Endothelial cell of umbilical vein (primary cell): ENCODE data around the gene NUP153. TPM values are rescaled to one million over a fixed set of nuclear protein-coding genes. Genes with fewer than 3 reads are reported as not detected.
A peak's percentile ranks its signal among the peaks of the same experiment; 100 is the strongest.

ENCODE experiments used
- BruUV-seq: library from RNA; stranded (reverse); fragments of 400-500 nt; replicated peaks from 2 replicates; lab custom pipeline; 2021; lab: Mats Ljungman, UMichigan
- CTCF ChIA-PET: fragments of 300-600, 350-600 bp; sonication (Branson Sonifier 250); formaldehyde crosslinking; loops from one replicate; lab custom pipeline; 2021; ENCODE audit warnings: antibody characterized with exemption, inconsistent platforms; lab: Charles Lee
- POLR2A ChIA-PET: fragments of 300-600, 350-600 bp; sonication (Branson Sonifier 250); formaldehyde crosslinking; loops from one replicate; lab custom pipeline; 2021; ENCODE audit warnings: antibody characterized with exemption, inconsistent platforms; lab: Charles Lee
- DNase-seq: peaks from one replicate; pipeline ENCODE4 v3.0.0-alpha.2; 2011; ENCODE audit warnings: low read depth, low spot score
- FAIRE-seq: peaks from 2 replicates; lab custom pipeline; 2011; peaks lifted over from hg19 to GRCh38; lab: Jason Lieb, UNC
- H2AFZ ChIP-seq: 2 replicates; pipeline ENCODE4 v1.6.0; 2012; ENCODE audit warnings: low read depth, low read length, control low read depth, inconsistent platforms
- H3K27ac ChIP-seq: 2 replicates; pipeline ENCODE4 v1.5.1; 2011; ENCODE audit warnings: low read depth, mild to moderate bottlenecking, control low read depth, low read length, moderate library complexity; ENCODE audit not compliant: insufficient read depth
- H3K27me3 ChIP-seq, 2 experiments: 2 replicates each; pipeline versions ENCODE4 v1.6.0 to v1.6.1; 2011; ENCODE audit warnings: low read length in 2 of 2, mixed read lengths in 1 of 2; ENCODE audit not compliant: control insufficient read depth in 2 of 2, insufficient read depth in 2 of 2
- H3K36me3 ChIP-seq, 2 experiments: 2 replicates in 1 of 2; 3 replicates in 1 of 2; pipeline ENCODE4 v1.5.1; 2011; ENCODE audit warnings: low read length in 2 of 2, mild to moderate bottlenecking in 1 of 2, moderate library complexity in 1 of 2; ENCODE audit not compliant: control insufficient read depth in 2 of 2, insufficient read depth in 2 of 2; ENCODE audit errors: extremely low read depth in 1 of 2
- H3K4me1 ChIP-seq: 3 replicates; pipeline ENCODE4 v1.5.1; 2011; ENCODE audit warnings: mild to moderate bottlenecking, low read length; ENCODE audit not compliant: control insufficient read depth, insufficient read depth; ENCODE audit errors: extremely low read depth
- H3K4me2 ChIP-seq: 2 replicates; pipeline ENCODE4 v1.6.1; 2011; ENCODE audit warnings: low read length, control low read depth, mixed read lengths; ENCODE audit not compliant: insufficient read depth
- H3K4me3 ChIP-seq, 3 experiments: fragments of 200-600 bp in 1 of 3; sonication (generic), shearing (Covaris generic) in 1 of 3; replicated peaks in 1 of 3; 2 replicates each; pipeline ENCODE4 v1.5.1; 2011 to 2016; ENCODE audit warnings: control low read depth in 3 of 3, low read length in 3 of 3, mild to moderate bottlenecking in 2 of 3, inconsistent platforms in 1 of 3, low read depth in 1 of 3, moderate library complexity in 1 of 3; ENCODE audit not compliant: insufficient read depth in 1 of 3
- H3K79me2 ChIP-seq: 2 replicates; pipeline ENCODE4 v1.6.0; 2012; ENCODE audit warnings: low read length, inconsistent platforms; ENCODE audit not compliant: control insufficient read depth, insufficient read depth
- H3K9ac ChIP-seq: replicated peaks from 2 replicates; pipeline ENCODE3; 2011; ENCODE audit warnings: low read length, control low read depth; ENCODE audit not compliant: insufficient read depth; ENCODE audit errors: extremely low read depth
- H3K9me1 ChIP-seq: replicated peaks from 3 replicates; pipeline ENCODE4 v1.6.0; 2011; ENCODE audit warnings: mild to moderate bottlenecking, low read length; ENCODE audit not compliant: control insufficient read depth, insufficient read depth; ENCODE audit errors: extremely low read depth
- H3K9me3 ChIP-seq: replicated peaks from 2 replicates; pipeline ENCODE4 v1.5.1; 2012; ENCODE audit warnings: low read length, inconsistent platforms; ENCODE audit not compliant: control insufficient read depth, insufficient read depth
- H4K20me1 ChIP-seq: replicated peaks from 2 replicates; pipeline ENCODE3; 2011; ENCODE audit warnings: mild to moderate bottlenecking, low read length; ENCODE audit not compliant: control insufficient read depth, insufficient read depth; ENCODE audit errors: extremely low read depth
- EZH2 ChIP-seq: IDR thresholded peaks from 2 replicates; pipeline ENCODE4 v1.6.1; 2012; ENCODE audit warnings: borderline replicate concordance, low read depth, mild to moderate bottlenecking, moderate library complexity, low read length, inconsistent platforms; ENCODE audit not compliant: severe bottlenecking
- FOS ChIP-seq: IDR thresholded peaks from 2 replicates; pipeline ENCODE4 v1.6.1; 2011; ENCODE audit warnings: mild to moderate bottlenecking, low read length, moderate library complexity, borderline replicate concordance; ENCODE audit not compliant: insufficient read depth
- GATA2 ChIP-seq: IDR thresholded peaks from 2 replicates; pipeline ENCODE4 v1.7.0; 2011; ENCODE audit warnings: low read depth, mild to moderate bottlenecking, moderate library complexity, mixed read lengths, low read length; ENCODE audit not compliant: insufficient read length, insufficient read depth
- JUN ChIP-seq: IDR thresholded peaks from 2 replicates; pipeline ENCODE4 v1.6.1; 2011; ENCODE audit warnings: borderline replicate concordance, low read depth; ENCODE audit not compliant: insufficient read length, insufficient read depth
- MYC ChIP-seq: IDR thresholded peaks from one replicate; pipeline ENCODE4 v1.6.1; 2011; ENCODE audit warnings: mild to moderate bottlenecking, low read depth, low read length
- POLR2A ChIP-seq: IDR thresholded peaks from 2 replicates; pipeline ENCODE4 v1.6.1; 2012; ENCODE audit warnings: low read depth, mild to moderate bottlenecking, control low read depth, low read length
- POLR2AphosphoS5 ChIP-seq: IDR thresholded peaks from 2 replicates; pipeline ENCODE4 v1.6.1; 2012; ENCODE audit warnings: low read depth, mild to moderate bottlenecking, control low read depth, low read length, moderate library complexity; ENCODE audit not compliant: insufficient read depth
- dilution Hi-C: fragments of 300-500 bp; cut with MboI; formaldehyde crosslinking; loops from one replicate; pipeline ENCODE4 v1.15.0; 2019; ENCODE audit warnings: low sequenced_read_pairs; ENCODE audit not compliant: extremely low pct_ligation_motif_present
- intact Hi-C: fragments of 100-400 bp; cut with micrococcal nuclease; formaldehyde crosslinking; loops from one replicate; pipeline ENCODE4 v1.10.0; 2022
- polyA plus RNA-seq, 4 experiments: library from polyadenylated mRNA; depleted of rRNA in 3 of 4; stranded (reverse) in 3 of 4; unstranded in 1 of 4; fragments of >200 nt; gene quantifications; 2 replicates each; pipeline versions ENCODE4 v1.2.1 to v1.2.3, GENCODE V29; 2011 to 2012; ENCODE audit warnings: missing spikeins in 1 of 4
- total RNA-seq: library from RNA; stranded (reverse); gene quantifications from 2 replicates; pipeline ENCODE4 v1.2.3, GENCODE V29; 2021
- TF ChIP-seq, protein P1 (sequence below), 2 donors: IDR thresholded peaks; 1 replicate in 1 of 2; 2 replicates in 1 of 2; pipeline ENCODE4 v1.5.1; 2011; ENCODE audit warnings: low read length in 2 of 2, mild to moderate bottlenecking in 2 of 2, moderate library complexity in 2 of 2, control low read depth in 1 of 2, inconsistent platforms in 1 of 2, low read depth in 1 of 2; ENCODE audit not compliant: insufficient read depth in 1 of 2; ENCODE audit errors: extremely low read depth in 1 of 2
- TF ChIP-seq, protein P2 (sequence below): IDR thresholded peaks from 2 replicates; pipeline ENCODE4 v1.6.1; 2011; ENCODE audit not compliant: insufficient read depth, insufficient read length

The NUP153 gene
- total and polyA plus RNA-seq, 2 donors (not counting 3 experiments of a cell fraction or from before 2014, with no cell fraction given) = 22.0 to 51.0 TPM

DNA sequence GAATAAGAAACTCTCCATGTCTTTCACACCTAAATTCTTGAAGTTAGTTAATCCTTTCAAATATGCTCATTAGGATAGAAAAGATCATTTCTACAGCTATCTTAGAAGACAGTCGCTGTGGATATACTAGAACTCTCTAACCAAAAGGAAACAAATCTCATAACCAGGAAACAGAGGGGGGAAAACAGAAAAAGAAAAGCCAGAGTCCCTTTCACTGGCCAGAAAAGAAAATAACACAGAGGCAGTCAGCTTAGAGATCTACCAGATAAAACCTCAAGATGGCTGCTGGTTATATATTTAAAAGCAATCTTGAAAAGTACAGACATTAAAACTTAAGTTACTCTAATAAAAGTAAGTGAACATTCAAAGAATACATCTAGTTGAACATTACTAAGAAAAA, 19.6 kb downstream of the NUP153 start:
- TF ChIP-seq MYC = no peak
- TF ChIP-seq POLR2A = no peak
- TF ChIP-seq GATA2 = no peak
- no peak for TF ChIP-seq JUN
- no peak for TF ChIP-seq EZH2
- TF ChIP-seq FOS = no peak
- TF ChIP-seq POLR2AphosphoS5 = no peak
- dilution Hi-C loops (no loop called here), intact Hi-C loops (no loop called here)
- Histone ChIP-seq H3K27ac (no peak overlapping the region), H3K79me2 (peaks cover 94% of the 10 kb centered on the region), H3K4me3 (no peak overlapping the region), H4K20me1 (peaks cover 4% of the 10 kb centered on the region), H3K9ac (peak overlapping the region; percentile 9), H3K27me3 (no peaks in the 10 kb centered on the region), H3K36me3 (peaks cover 1 to 10% of the 10 kb centered on the region in 2 experiments), H3K4me1 (peaks cover 6% of the 10 kb centered on the region), H3K9me3 (no peaks in the 10 kb centered on the region), H3K4me2 (peak overlapping the region; percentile 17), H3K9me1 (no peaks in the 10 kb centered on the region), H2AFZ (no peak overlapping the region)
- no peak for FAIRE-seq
- ChIA-PET POLR2A (no interaction called here), CTCF (interaction anchor here (1.4 to 1.8 kb wide), 3 partner anchors 15 to 117 kb away, joined by 3 to 6 read pairs (median 4); no protein-coding TSS in a partner anchor)
- peak; percentile 73 for DNase-seq
- no TSS peak for BruUV-seq

DNA sequence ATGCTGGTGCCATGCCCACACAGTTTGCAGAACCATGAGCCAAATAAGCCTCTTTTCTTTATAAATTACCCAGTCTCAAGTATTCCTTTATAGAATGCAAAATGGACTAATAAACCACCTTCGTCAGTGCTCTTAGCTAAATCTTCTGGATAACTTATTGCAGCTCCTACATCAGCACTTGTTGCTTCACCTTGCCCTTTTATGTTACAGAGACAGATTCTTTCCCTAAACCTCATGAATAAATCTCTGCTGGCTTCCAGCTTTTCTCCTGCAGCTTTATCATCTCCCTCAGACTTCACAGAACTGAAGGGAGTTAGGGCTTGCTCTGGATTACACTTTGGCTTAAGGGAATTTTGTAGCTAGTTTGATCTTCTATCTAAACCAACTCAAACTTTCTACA, 22.6 kb downstream of the NUP153 start:
- Histone ChIP-seq H2AFZ (no peak overlapping the region), H3K27ac (no peak overlapping the region), H3K4me1 (peaks cover 6% of the 10 kb centered on the region), H3K9me1 (peaks cover 3% of the 10 kb centered on the region), H4K20me1 (peaks cover 8% of the 10 kb centered on the region), H3K9ac (no peak overlapping the region), H3K79me2 (peaks cover 94% of the 10 kb centered on the region), H3K36me3 (peaks cover 1 to 10% of the 10 kb centered on the region in 2 experiments), H3K4me2 (no peak overlapping the region), H3K4me3 (no peak overlapping the region), H3K9me3 (no peaks in the 10 kb centered on the region), H3K27me3 (no peaks in the 10 kb centered on the region)
- BruUV-seq = no TSS peak
- FAIRE-seq (no peak), DNase-seq (no peak)
- ChIA-PET POLR2A (no interaction called here), CTCF (no interaction called here)
- intact Hi-C loops (no loop called here), dilution Hi-C loops (no loop called here)
- TF ChIP-seq, protein P1, sequence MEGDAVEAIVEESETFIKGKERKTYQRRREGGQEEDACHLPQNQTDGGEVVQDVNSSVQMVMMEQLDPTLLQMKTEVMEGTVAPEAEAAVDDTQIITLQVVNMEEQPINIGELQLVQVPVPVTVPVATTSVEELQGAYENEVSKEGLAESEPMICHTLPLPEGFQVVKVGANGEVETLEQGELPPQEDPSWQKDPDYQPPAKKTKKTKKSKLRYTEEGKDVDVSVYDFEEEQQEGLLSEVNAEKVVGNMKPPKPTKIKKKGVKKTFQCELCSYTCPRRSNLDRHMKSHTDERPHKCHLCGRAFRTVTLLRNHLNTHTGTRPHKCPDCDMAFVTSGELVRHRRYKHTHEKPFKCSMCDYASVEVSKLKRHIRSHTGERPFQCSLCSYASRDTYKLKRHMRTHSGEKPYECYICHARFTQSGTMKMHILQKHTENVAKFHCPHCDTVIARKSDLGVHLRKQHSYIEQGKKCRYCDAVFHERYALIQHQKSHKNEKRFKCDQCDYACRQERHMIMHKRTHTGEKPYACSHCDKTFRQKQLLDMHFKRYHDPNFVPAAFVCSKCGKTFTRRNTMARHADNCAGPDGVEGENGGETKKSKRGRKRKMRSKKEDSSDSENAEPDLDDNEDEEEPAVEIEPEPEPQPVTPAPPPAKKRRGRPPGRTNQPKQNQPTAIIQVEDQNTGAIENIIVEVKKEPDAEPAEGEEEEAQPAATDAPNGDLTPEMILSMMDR (IDR thresholded peaks at IDR 0.05; ENCODE audit: extremely low read depth in 1 of 2, insufficient read depth in 1 of 2, low read depth in 1 of 2, low read length in 2 of 2) = no peak
- TF ChIP-seq JUN (no peak), FOS (no peak), GATA2 (no peak), EZH2 (no peak), POLR2AphosphoS5 (no peak), MYC (no peak), POLR2A (no peak)
- TF ChIP-seq, protein P2, sequence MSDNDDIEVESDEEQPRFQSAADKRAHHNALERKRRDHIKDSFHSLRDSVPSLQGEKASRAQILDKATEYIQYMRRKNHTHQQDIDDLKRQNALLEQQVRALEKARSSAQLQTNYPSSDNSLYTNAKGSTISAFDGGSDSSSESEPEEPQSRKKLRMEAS = no peak
